ENCODE results near the gene RBBP8NL. TPM values are rescaled to one million over a fixed set of nuclear protein-coding genes. Genes with fewer than 3 reads are reported as not detected.

Gene RBBP8NL
- total RNA-seq, 1 donor from 2014 or later = 0.40 TPM

- H3K4me3 ChIP-seq (ENCODE audit: low read depth, low read length) = no peak overlapping the region
- no peak for TF ChIP-seq CTCF (conservative IDR thresholded peaks at IDR 0.05; ENCODE audit: low read depth, low read length)
- DNase-seq (ENCODE audit: low read depth) = no peak
Observed at GRCh38 chr20:62413025-62413570, 14.2 kb downstream of the RBBP8NL start.

GRCh38 chr20:62412194-62413024 lies 14.9 kb downstream of the RBBP8NL start:
- no peak for DNase-seq (ENCODE audit: low read depth)
- H3K4me3 ChIP-seq (ENCODE audit: low read depth, low read length) = no peak overlapping the region
- TF ChIP-seq CTCF (conservative IDR thresholded peaks at IDR 0.05; ENCODE audit: low read depth, low read length) = no peak

- DNase-seq (ENCODE audit: low read depth) = no peak
- no peak for TF ChIP-seq CTCF (conservative IDR thresholded peaks at IDR 0.05; ENCODE audit: low read depth, low read length)
- no peak overlapping the region for H3K4me3 ChIP-seq (ENCODE audit: low read depth, low read length)
Observed at GRCh38 chr20:62411479-62412193, 15.7 kb downstream of the RBBP8NL start.

- no peak for DNase-seq (ENCODE audit: low read depth)
- H3K4me3 ChIP-seq (ENCODE audit: low read depth, low read length) = no peak overlapping the region
- TF ChIP-seq CTCF (conservative IDR thresholded peaks at IDR 0.05; ENCODE audit: low read depth, low read length) = no peak
Observed at GRCh38 chr20:62410746-62411478, 16.4 kb downstream of the RBBP8NL start.

GRCh38 chr20:62409931-62410745 lies 17.2 kb downstream of the RBBP8NL start:
- no peak for DNase-seq (ENCODE audit: low read depth)
- no peak overlapping the region for H3K4me3 ChIP-seq (ENCODE audit: low read depth, low read length)
- peak; percentile 63 for TF ChIP-seq CTCF (conservative IDR thresholded peaks at IDR 0.05; ENCODE audit: low read depth, low read length)

All from epithelial cell of proximal tubule (primary cell).